ENCODE results near the gene SIRT2. TPM values are rescaled to one million over a fixed set of nuclear protein-coding genes. Genes with fewer than 3 reads are reported as not detected.

SIRT2 gene
- total and polyA plus RNA-seq, 2 donors (not counting 1 experiment from before 2014, with no cell fraction given) = 42.4 to 65.9 TPM

DNA sequence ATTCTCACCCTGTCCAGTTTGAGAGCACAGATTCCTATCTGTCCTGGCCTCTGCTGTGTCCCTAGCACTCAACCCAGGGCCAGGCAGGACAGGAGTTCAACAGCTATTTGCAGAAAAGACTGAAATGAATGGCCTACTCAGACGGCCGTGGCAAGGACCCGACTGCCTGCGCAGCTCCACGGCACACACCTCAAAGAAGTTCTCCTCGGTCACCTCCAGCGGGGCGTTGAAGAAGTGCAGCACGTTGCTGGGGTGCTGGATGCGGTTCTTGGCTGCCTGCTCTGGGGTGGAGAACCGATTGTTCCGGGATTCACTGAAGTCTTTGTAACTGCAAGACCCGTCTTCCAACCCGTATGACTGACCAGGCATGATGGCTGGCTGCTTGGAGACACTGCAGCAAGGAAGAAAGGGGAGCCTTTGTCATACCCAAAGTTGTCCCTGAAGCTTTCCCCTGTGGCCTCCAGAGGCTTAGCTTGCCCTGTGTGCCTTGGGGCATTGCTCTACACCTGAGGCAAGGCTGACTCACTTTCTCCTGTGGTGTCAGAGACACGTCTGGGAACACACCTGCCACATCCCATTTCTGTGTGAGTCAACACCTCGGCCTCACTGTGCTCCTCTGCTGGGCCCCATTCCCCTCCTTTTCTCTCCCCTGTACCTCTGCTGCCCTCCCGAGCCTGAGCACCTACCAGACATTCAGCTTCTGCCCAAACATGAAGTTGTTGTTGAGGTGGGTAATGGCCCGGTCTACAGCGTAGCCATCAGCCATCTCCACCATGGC lies 61.0 kb downstream of the SIRT2 start:
- no peak for ATAC-seq (ENCODE audit: low read depth)
- Mint-ChIP-seq H3K4me1 (peaks cover 27% of the 10 kb centered on the region), H3K27ac (peak overlapping the region; percentile 46), H3K9me3 (ENCODE audit: insufficient read depth) (no peaks in the 10 kb centered on the region), H3K4me3 (no peak overlapping the region), H3K27me3 (no peaks in the 10 kb centered on the region)
- Histone ChIP-seq H3K9ac (ENCODE audit: low read length) (no peak overlapping the region), H3K36me3 (replicated peaks in 1 of 2; ENCODE audit: control extremely low read depth in 1 of 2, control insufficient read depth in 1 of 2, extremely low read depth in 1 of 2, insufficient read depth in 2 of 2, low read length in 1 of 2) (peaks cover 13 to 74% of the 10 kb centered on the region in 2 experiments), H3K27ac (ENCODE audit: low read length in 2 of 2) (no peak overlapping the region), H3K4me2 (replicated peaks; ENCODE audit: low read depth, low read length, poor library complexity, severe bottlenecking) (no peak overlapping the region), H3K27me3 (replicated peaks in 1 of 4; ENCODE audit: control extremely low read depth in 1 of 4, control insufficient read depth in 3 of 4, insufficient read depth in 4 of 4, low read length in 3 of 4) (no peaks in the 10 kb centered on the region), H3K79me2 (ENCODE audit: control insufficient read depth, insufficient read depth, low read length) (peaks cover 40% of the 10 kb centered on the region), H3K4me3 (ENCODE audit: control extremely low read depth in 1 of 5, extremely low read depth in 1 of 5, insufficient read depth in 1 of 5, low read depth in 2 of 5, low read length in 4 of 5) (no peak overlapping the region), H3K9me3 (ENCODE audit: control extremely low read depth in 1 of 3, control insufficient read depth in 2 of 3, insufficient read depth in 1 of 3, low read length in 2 of 3) (no peaks in the 10 kb centered on the region), H4K20me1 (ENCODE audit: control insufficient read depth, insufficient read depth, low read length, poor library complexity, severe bottlenecking) (peaks cover 70% of the 10 kb centered on the region), H2AFZ (ENCODE audit: insufficient read depth, low read depth, low read length, poor library complexity, severe bottlenecking) (no peak overlapping the region), H3K4me1 (ENCODE audit: control insufficient read depth in 2 of 2, insufficient read depth in 2 of 2, low read length in 2 of 2) (peaks cover 25% of the 10 kb centered on the region in 2 donors)
- 92% methylated on average over 9 of the region's 19 CpGs for WGBS (ENCODE audit: insufficient coverage)
- intact Hi-C loops (cut with micrococcal nuclease) = no loop called here
- ChIA-PET POLR2A (interaction anchor here (0.6 to 1.4 kb wide), 2 partner anchors 9 to 11 kb away, joined by 3 to 4 read pairs; no protein-coding TSS in a partner anchor), CTCF (interaction anchor here (1.1 to 1.3 kb wide), 2 partner anchors 31 to 48 kb away, joined by 4 to 6 read pairs; no protein-coding TSS in a partner anchor)
- DNase-seq = no peak
- TF ChIP-seq, protein P1, sequence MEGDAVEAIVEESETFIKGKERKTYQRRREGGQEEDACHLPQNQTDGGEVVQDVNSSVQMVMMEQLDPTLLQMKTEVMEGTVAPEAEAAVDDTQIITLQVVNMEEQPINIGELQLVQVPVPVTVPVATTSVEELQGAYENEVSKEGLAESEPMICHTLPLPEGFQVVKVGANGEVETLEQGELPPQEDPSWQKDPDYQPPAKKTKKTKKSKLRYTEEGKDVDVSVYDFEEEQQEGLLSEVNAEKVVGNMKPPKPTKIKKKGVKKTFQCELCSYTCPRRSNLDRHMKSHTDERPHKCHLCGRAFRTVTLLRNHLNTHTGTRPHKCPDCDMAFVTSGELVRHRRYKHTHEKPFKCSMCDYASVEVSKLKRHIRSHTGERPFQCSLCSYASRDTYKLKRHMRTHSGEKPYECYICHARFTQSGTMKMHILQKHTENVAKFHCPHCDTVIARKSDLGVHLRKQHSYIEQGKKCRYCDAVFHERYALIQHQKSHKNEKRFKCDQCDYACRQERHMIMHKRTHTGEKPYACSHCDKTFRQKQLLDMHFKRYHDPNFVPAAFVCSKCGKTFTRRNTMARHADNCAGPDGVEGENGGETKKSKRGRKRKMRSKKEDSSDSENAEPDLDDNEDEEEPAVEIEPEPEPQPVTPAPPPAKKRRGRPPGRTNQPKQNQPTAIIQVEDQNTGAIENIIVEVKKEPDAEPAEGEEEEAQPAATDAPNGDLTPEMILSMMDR (IDR thresholded peaks at IDR 0.05) = no peak
- no peak for TF ChIP-seq EZH2 (IDR thresholded peaks at IDR 0.05; ENCODE audit: borderline replicate concordance, insufficient read depth, low read depth, low read length, poor library complexity, severe bottlenecking)

DNA sequence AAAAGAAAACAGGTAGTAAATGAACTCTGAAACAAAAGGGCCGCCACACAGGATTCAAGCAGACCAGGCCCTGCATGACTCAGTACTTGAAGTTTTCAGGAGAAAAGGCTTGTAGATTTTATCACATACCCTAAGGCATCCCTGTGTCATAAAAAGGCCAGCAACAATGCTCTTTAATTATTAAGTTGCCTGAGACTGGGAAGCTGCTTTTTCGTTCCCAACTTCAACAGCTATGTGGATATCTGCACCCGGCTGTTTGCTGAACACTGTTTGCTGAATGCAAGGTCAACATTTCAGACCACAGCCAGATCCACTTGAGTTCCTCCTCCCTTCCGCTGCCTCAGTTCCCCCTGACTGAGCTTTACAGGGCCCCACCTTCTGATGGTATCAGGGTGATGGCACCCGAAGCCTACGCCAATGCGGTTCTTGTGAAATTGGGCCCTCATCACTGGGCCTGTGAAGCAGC lies 61.7 kb downstream of the SIRT2 start:
- intact Hi-C loops (cut with micrococcal nuclease) = no loop called here

More for the DNA sequence above, 61.7 kb downstream of the SIRT2 start:
- WGBS (ENCODE audit: insufficient coverage) = 96% methylated on average over 6 of the region's 7 CpGs
- no peak overlapping the region for H3K4me3 Mint-ChIP-seq
- Histone ChIP-seq H2AFZ (ENCODE audit: insufficient read depth, low read depth, low read length, poor library complexity, severe bottlenecking) (no peak overlapping the region), H3K79me2 (ENCODE audit: control insufficient read depth, insufficient read depth, low read length) (peaks cover 33% of the 10 kb centered on the region), H3K27me3 (replicated peaks in 1 of 4; ENCODE audit: control extremely low read depth in 1 of 4, control insufficient read depth in 3 of 4, insufficient read depth in 4 of 4, low read length in 3 of 4) (no peaks in the 10 kb centered on the region), H3K4me3 (ENCODE audit: control extremely low read depth in 1 of 5, extremely low read depth in 1 of 5, insufficient read depth in 1 of 5, low read depth in 2 of 5, low read length in 4 of 5) (no peak overlapping the region), H3K9ac (ENCODE audit: low read length) (no peak overlapping the region), H3K27ac (ENCODE audit: low read length in 2 of 2) (no peak overlapping the region), H3K4me1 (ENCODE audit: control insufficient read depth in 2 of 2, insufficient read depth in 2 of 2, low read length in 2 of 2) (peaks cover 18% of the 10 kb centered on the region in 2 donors), H3K36me3 (replicated peaks in 1 of 2; ENCODE audit: control extremely low read depth in 1 of 2, control insufficient read depth in 1 of 2, extremely low read depth in 1 of 2, insufficient read depth in 2 of 2, low read length in 1 of 2) (peaks cover 9 to 67% of the 10 kb centered on the region in 2 experiments), H3K9me3 (ENCODE audit: control extremely low read depth in 1 of 3, control insufficient read depth in 2 of 3, insufficient read depth in 1 of 3, low read length in 2 of 3) (no peaks in the 10 kb centered on the region), H4K20me1 (ENCODE audit: control insufficient read depth, insufficient read depth, low read length, poor library complexity, severe bottlenecking) (peaks cover 63% of the 10 kb centered on the region), H3K4me2 (replicated peaks; ENCODE audit: low read depth, low read length, poor library complexity, severe bottlenecking) (no peak overlapping the region)
- ChIA-PET CTCF (interaction anchor here (1.1 to 1.3 kb wide), 2 partner anchors 32 to 49 kb away, joined by 4 to 6 read pairs; no protein-coding TSS in a partner anchor), POLR2A (interaction anchor here (0.6 to 1.4 kb wide), 2 partner anchors 8 to 11 kb away, joined by 3 to 4 read pairs; no protein-coding TSS in a partner anchor)
- no peak for TF ChIP-seq EZH2 (IDR thresholded peaks at IDR 0.05; ENCODE audit: borderline replicate concordance, insufficient read depth, low read depth, low read length, poor library complexity, severe bottlenecking)
- TF ChIP-seq, protein P1 (IDR thresholded peaks at IDR 0.05) = no peak
- peaks cover 19% of the 10 kb centered on the region for H3K4me1 Mint-ChIP-seq
- DNase-seq = no peak
- H3K27me3 Mint-ChIP-seq = no peaks in the 10 kb centered on the region
- no peaks in the 10 kb centered on the region for H3K9me3 Mint-ChIP-seq (ENCODE audit: insufficient read depth)
- no peak for ATAC-seq (ENCODE audit: low read depth)
- no peak overlapping the region for H3K27ac Mint-ChIP-seq
